ENCODE data around the gene TAF7. TPM values are rescaled to one million over a fixed set of nuclear protein-coding genes. Genes with fewer than 3 reads are reported as not detected.

The TAF7 gene
- total RNA-seq, 1 experiment from 2014 or later = 40.9 TPM

DNA sequence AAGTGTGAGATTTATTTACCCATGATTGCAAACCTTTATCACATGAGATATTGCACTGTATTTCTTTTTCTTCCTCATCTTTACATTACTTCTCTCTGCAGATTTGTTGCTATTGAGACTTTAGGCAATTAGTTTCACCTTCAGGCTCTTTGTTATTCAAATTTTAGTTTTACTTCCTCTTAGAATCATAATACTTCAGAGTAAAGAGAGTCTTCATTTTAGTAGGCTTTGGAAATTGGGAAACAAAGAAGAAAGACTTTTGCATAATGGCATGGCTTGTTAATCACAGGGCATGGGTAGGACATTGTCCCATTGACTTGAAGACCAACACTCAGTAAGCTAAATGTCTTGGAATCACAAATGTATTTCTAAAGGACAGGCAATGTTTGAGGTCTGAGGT, 42.1 kb upstream of the TAF7 start:
- POLR2A ChIA-PET = no interaction called here
- no peak for DNase-seq (ENCODE audit: low read depth, low spot score)
- Histone ChIP-seq H3K36me3 (ENCODE audit: control insufficient read depth in 1 of 2, insufficient read depth in 2 of 2, low read length in 2 of 2) (no peaks in the 10 kb centered on the region), H3K4me2 (ENCODE audit: low read length) (no peak overlapping the region), H3K9ac (ENCODE audit: low read length) (no peak overlapping the region), H3K4me3 (replicated peaks in 1 of 2; ENCODE audit: low read depth in 1 of 2, low read length in 2 of 2) (no peak overlapping the region), H4K20me1 (ENCODE audit: insufficient read depth) (no peaks in the 10 kb centered on the region), H2AFZ (ENCODE audit: low read depth, low read length, poor library complexity, severe bottlenecking) (no peak overlapping the region), H3K79me2 (ENCODE audit: insufficient read depth, low read length) (no peaks in the 10 kb centered on the region), H3K9me3 (ENCODE audit: control insufficient read depth in 1 of 2, insufficient read depth in 1 of 2, low read depth in 1 of 2, low read length in 2 of 2) (peaks cover 5 to 6% of the 10 kb centered on the region in 2 experiments; a peak in 2 of 4 replicates), H3K9me2 (ENCODE audit: insufficient read depth) (no peaks in the 10 kb centered on the region), H3K27ac (ENCODE audit: low read depth, low read length) (no peak overlapping the region), H3K27me3 (ENCODE audit: insufficient read depth, low read length) (no peaks in the 10 kb centered on the region), H3K4me1 (ENCODE audit: control insufficient read depth in 1 of 2, insufficient read depth in 2 of 2, low read length in 2 of 2) (no peaks in the 10 kb centered on the region)
- intact Hi-C loops (cut with micrococcal nuclease) = no loop called here
- TF ChIP-seq, protein P1, sequence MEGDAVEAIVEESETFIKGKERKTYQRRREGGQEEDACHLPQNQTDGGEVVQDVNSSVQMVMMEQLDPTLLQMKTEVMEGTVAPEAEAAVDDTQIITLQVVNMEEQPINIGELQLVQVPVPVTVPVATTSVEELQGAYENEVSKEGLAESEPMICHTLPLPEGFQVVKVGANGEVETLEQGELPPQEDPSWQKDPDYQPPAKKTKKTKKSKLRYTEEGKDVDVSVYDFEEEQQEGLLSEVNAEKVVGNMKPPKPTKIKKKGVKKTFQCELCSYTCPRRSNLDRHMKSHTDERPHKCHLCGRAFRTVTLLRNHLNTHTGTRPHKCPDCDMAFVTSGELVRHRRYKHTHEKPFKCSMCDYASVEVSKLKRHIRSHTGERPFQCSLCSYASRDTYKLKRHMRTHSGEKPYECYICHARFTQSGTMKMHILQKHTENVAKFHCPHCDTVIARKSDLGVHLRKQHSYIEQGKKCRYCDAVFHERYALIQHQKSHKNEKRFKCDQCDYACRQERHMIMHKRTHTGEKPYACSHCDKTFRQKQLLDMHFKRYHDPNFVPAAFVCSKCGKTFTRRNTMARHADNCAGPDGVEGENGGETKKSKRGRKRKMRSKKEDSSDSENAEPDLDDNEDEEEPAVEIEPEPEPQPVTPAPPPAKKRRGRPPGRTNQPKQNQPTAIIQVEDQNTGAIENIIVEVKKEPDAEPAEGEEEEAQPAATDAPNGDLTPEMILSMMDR (IDR thresholded peaks at IDR 0.05 in 2 of 3, conservative IDR thresholded peaks at IDR 0.05 in 1 of 3; ENCODE audit: borderline replicate concordance in 1 of 3, insufficient read depth in 1 of 3, low read depth in 2 of 3, low read length in 2 of 3) = no peak
- TF ChIP-seq, protein P2, sequence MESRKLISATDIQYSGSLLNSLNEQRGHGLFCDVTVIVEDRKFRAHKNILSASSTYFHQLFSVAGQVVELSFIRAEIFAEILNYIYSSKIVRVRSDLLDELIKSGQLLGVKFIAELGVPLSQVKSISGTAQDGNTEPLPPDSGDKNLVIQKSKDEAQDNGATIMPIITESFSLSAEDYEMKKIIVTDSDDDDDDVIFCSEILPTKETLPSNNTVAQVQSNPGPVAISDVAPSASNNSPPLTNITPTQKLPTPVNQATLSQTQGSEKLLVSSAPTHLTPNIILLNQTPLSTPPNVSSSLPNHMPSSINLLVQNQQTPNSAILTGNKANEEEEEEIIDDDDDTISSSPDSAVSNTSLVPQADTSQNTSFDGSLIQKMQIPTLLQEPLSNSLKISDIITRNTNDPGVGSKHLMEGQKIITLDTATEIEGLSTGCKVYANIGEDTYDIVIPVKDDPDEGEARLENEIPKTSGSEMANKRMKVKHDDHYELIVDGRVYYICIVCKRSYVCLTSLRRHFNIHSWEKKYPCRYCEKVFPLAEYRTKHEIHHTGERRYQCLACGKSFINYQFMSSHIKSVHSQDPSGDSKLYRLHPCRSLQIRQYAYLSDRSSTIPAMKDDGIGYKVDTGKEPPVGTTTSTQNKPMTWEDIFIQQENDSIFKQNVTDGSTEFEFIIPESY (IDR thresholded peaks at IDR 0.05; ENCODE audit: extremely low read depth, insufficient replicate concordance, low read length) = no peak
- TF ChIP-seq RAD21 (IDR thresholded peaks at IDR 0.05; ENCODE audit: low read depth) (no peak), ZFX (IDR thresholded peaks at IDR 0.05) (no peak), POLR2A (IDR thresholded peaks at IDR 0.05; ENCODE audit: borderline replicate concordance, extremely low read depth, insufficient read depth, insufficient read length) (no peak), TCF7L2 (IDR thresholded peaks at IDR 0.05; ENCODE audit: borderline replicate concordance, extremely low read depth, insufficient read depth, insufficient read length) (no peak), SP1 (IDR thresholded peaks at IDR 0.05; ENCODE audit: low read depth) (no peak), ZNF274 (IDR thresholded peaks at IDR 0.05; ENCODE audit: low read depth, low read length) (no peak), EZH2phosphoT487 (IDR thresholded peaks at IDR 0.05; ENCODE audit: borderline replicate concordance) (no peak), EGR1 (IDR thresholded peaks at IDR 0.05; ENCODE audit: low read depth) (no peak), CBX3 (IDR thresholded peaks at IDR 0.05; ENCODE audit: low read depth) (no peak), CEBPB (IDR thresholded peaks at IDR 0.05; ENCODE audit: low read depth) (no peak), SRF (IDR thresholded peaks at IDR 0.05; ENCODE audit: low read depth) (no peak), ELF1 (IDR thresholded peaks at IDR 0.05; ENCODE audit: borderline replicate concordance, low read depth) (no peak), POLR2AphosphoS5 (IDR thresholded peaks at IDR 0.05; ENCODE audit: low read depth, low read length) (no peak), EZH2 (IDR thresholded peaks at IDR 0.05) (no peak)
- TF ChIP-seq, protein P3, sequence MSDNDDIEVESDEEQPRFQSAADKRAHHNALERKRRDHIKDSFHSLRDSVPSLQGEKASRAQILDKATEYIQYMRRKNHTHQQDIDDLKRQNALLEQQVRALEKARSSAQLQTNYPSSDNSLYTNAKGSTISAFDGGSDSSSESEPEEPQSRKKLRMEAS (IDR thresholded peaks at IDR 0.05) = no peak
- RAD21 ChIA-PET (ENCODE audit: low non-redundant PET in 1 of 2, low total read pairs in 2 of 2, uncharacterized antibody in 2 of 2, unreplicated experiment in 2 of 2) = no interaction called here
- no TSS peak for BruUV-seq (replicated peaks)
- no peak for ATAC-seq
- CTCF ChIA-PET = no interaction called here
